IMR-90 (cell line): ENCODE measurements around the gene KRT79. TPM values are rescaled to one million over a fixed set of nuclear protein-coding genes. Genes with fewer than 3 reads are reported as not detected.

Source experiments
- ATAC-seq: fragments of 200-7000 bp; cut with Tn5 transposase; 2 replicates; pipeline ENCODE4 v1.9.1; 2020; ENCODE audit warnings: low read depth, mild to moderate bottlenecking, moderate library complexity
- BruUV-seq: library from RNA; stranded (reverse); fragments of 400-500 nt; replicated peaks from 2 replicates; lab custom pipeline; 2021; lab: Mats Ljungman, UMichigan
- CTCF ChIA-PET: fragments of 300-600 bp; formaldehyde crosslinking; extraction: SDS; loops from one replicate; lab custom pipeline; 2021; ENCODE audit warnings: antibody characterized with exemption; lab: Yijun Ruan, JAX
- POLR2A ChIA-PET: fragments of 300-600 bp; sonication (Branson Sonifier 250); formaldehyde crosslinking; loops from one replicate; lab custom pipeline; 2022; ENCODE audit warnings: antibody characterized with exemption; ENCODE audit not compliant: unreplicated experiment; lab: Charles Lee
- DNase-seq: peaks from one replicate; pipeline ENCODE4 v3.0.0; 2013
- H2AFZ ChIP-seq: replicated peaks from 2 replicates; pipeline ENCODE3; 2013; ENCODE audit warnings: low read length, mild to moderate bottlenecking; ENCODE audit not compliant: poor library complexity
- H2AK5ac ChIP-seq: 2 replicates; pipeline ENCODE4 v1.6.1; 2013; ENCODE audit warnings: low read depth, low read length, inconsistent platforms
- H2AK9ac ChIP-seq: replicated peaks from 2 replicates; pipeline ENCODE3; 2013; ENCODE audit warnings: mild to moderate bottlenecking, low read depth, low read length, moderate library complexity; ENCODE audit not compliant: poor library complexity
- H2BK120ac ChIP-seq: 2 replicates; pipeline ENCODE4 v1.6.1; 2013; ENCODE audit warnings: low read depth, low read length, inconsistent platforms
- H2BK15ac ChIP-seq: 3 replicates; pipeline ENCODE4 v1.6.1; 2013; ENCODE audit warnings: low read depth, low read length, inconsistent platforms
- H2BK20ac ChIP-seq: 2 replicates; pipeline ENCODE4 v1.6.1; 2013; ENCODE audit warnings: low read depth, mild to moderate bottlenecking, inconsistent platforms, low read length, moderate library complexity
- H2BK5ac ChIP-seq: 2 replicates; pipeline ENCODE4 v1.6.1; 2013; ENCODE audit warnings: mild to moderate bottlenecking, low read depth, low read length, inconsistent platforms; ENCODE audit not compliant: poor library complexity, severe bottlenecking
- H3K14ac ChIP-seq: replicated peaks from 2 replicates; pipeline ENCODE4 v1.6.1; 2013; ENCODE audit warnings: low read depth, low read length, inconsistent platforms
- H3K18ac ChIP-seq: 2 replicates; pipeline ENCODE4 v1.6.1; 2013; ENCODE audit warnings: low read depth, low read length, control low read depth
- H3K23ac ChIP-seq: 2 replicates; pipeline ENCODE4 v1.6.1; 2013; ENCODE audit warnings: low read depth, low read length, inconsistent platforms
- H3K27ac ChIP-seq: 2 replicates; pipeline ENCODE4 v1.5.1; 2013; ENCODE audit warnings: mild to moderate bottlenecking, control low read depth, low read length; ENCODE audit not compliant: insufficient read depth
- H3K27me3 ChIP-seq: 2 replicates; pipeline ENCODE4 v1.6.1; 2013; ENCODE audit warnings: low read length; ENCODE audit not compliant: control insufficient read depth, insufficient read depth
- H3K36me3 ChIP-seq: 2 replicates; pipeline ENCODE4 v1.6.1; 2013; ENCODE audit warnings: low read length, mixed read lengths; ENCODE audit not compliant: control insufficient read depth, insufficient read depth
- H3K4ac ChIP-seq: 2 replicates; pipeline ENCODE4 v1.6.1; 2013; ENCODE audit warnings: low read depth, low read length, inconsistent platforms
- H3K4me1 ChIP-seq: 2 replicates; pipeline ENCODE4 v1.6.1; 2013; ENCODE audit warnings: low read length, mixed read lengths; ENCODE audit not compliant: control insufficient read depth, insufficient read depth
- H3K4me2 ChIP-seq: 2 replicates; pipeline ENCODE4 v1.6.1; 2013; ENCODE audit warnings: low read depth, mild to moderate bottlenecking, control low read depth, low read length, moderate library complexity
- H3K4me3 ChIP-seq: 2 replicates; pipeline ENCODE4 v1.5.1; 2013; ENCODE audit warnings: low read depth, mild to moderate bottlenecking, control low read depth, low read length, moderate library complexity; ENCODE audit not compliant: insufficient read depth
- H3K56ac ChIP-seq: 2 replicates; pipeline ENCODE4 v1.6.1; 2013; ENCODE audit warnings: low read length, inconsistent platforms; ENCODE audit not compliant: insufficient read depth; ENCODE audit errors: extremely low read depth
- H3K79me1 ChIP-seq, 2 experiments: 2 replicates each; pipeline ENCODE4 v1.6.1; 2013; ENCODE audit warnings: low read length in 2 of 2, inconsistent platforms in 1 of 2, low read depth in 1 of 2
- H3K9ac ChIP-seq: 2 replicates; pipeline ENCODE4 v1.6.1; 2013; ENCODE audit warnings: low read depth, low read length, control low read depth
- H3K9me1 ChIP-seq: 2 replicates; pipeline ENCODE4 v1.6.1; 2013; ENCODE audit warnings: low read length, inconsistent platforms; ENCODE audit not compliant: insufficient read depth
- H3K9me3 ChIP-seq: 2 replicates; pipeline ENCODE4 v1.6.1; 2013; ENCODE audit warnings: low read length; ENCODE audit not compliant: control insufficient read depth, insufficient read depth
- H4K20me1 ChIP-seq: 2 replicates; pipeline ENCODE4 v1.6.1; 2013; ENCODE audit warnings: low read length, inconsistent platforms; ENCODE audit not compliant: insufficient read depth
- H4K5ac ChIP-seq: 2 replicates; pipeline ENCODE4 v1.6.1; 2013; ENCODE audit warnings: mild to moderate bottlenecking, low read depth, low read length, control low read depth
- H4K8ac ChIP-seq, 2 experiments: 2 replicates each; pipeline ENCODE4 v1.6.1; 2013; ENCODE audit warnings: low read depth in 2 of 2, low read length in 2 of 2, control low read depth in 1 of 2, inconsistent platforms in 1 of 2
- H4K91ac ChIP-seq: 2 replicates; pipeline ENCODE4 v1.6.1; 2013; ENCODE audit warnings: low read depth, low read length, inconsistent platforms; ENCODE audit not compliant: insufficient read depth
- CEBPB ChIP-seq: IDR thresholded peaks from 2 replicates; pipeline ENCODE4 v1.6.1; 2012; ENCODE audit warnings: low read depth, low read length, improper control_type of control experiment
- MAFK ChIP-seq: IDR thresholded peaks from 2 replicates; pipeline ENCODE4 v1.6.1; 2012; ENCODE audit warnings: low read depth, low read length, improper control_type of control experiment
- MAZ ChIP-seq: IDR thresholded peaks from 2 replicates; pipeline ENCODE4 v1.6.1; 2012; ENCODE audit warnings: low read depth, mild to moderate bottlenecking, low read length, improper control_type of control experiment, moderate library complexity, borderline replicate concordance
- WGBS, 2 experiments: methylation state at CpG; one replicate each; pipeline versions ENCODE4 v1.1.5 to v1.1.7; 2013; ENCODE audit warnings: missing lambda C conversion rate in 2 of 2; ENCODE audit not compliant: insufficient read length in 1 of 2; ENCODE audit errors: extremely low coverage in 2 of 2; 5-methylcytosine and 5-hydroxymethylcytosine counted together
- dilution Hi-C: fragments of 300-500 bp; cut with HindIII; formaldehyde crosslinking; loops from one replicate; pipeline ENCODE4 v1.14.3; 2018; ENCODE audit warnings: low sequenced_read_pairs; ENCODE audit not compliant: unreplicated experiment
- in situ Hi-C: fragments of 300-500 bp; cut with MboI; formaldehyde crosslinking; loops from 3 replicates; pipeline ENCODE4 v1.14.3; 2019; ENCODE audit warnings: low sequenced_read_pairs, inconsistent platforms, mixed read lengths
- intact Hi-C: fragments of 100-400 bp; cut with micrococcal nuclease; formaldehyde crosslinking; loops from 2 replicates; pipeline ENCODE4 v1.10.0; 2022
- polyA plus RNA-seq, 3 experiments: library from polyadenylated mRNA; depleted of rRNA; stranded (reverse); fragments of >200 nt; gene quantifications; 2 replicates each; pipeline ENCODE4 v1.2.3, GENCODE V29; 2012; ENCODE audit warnings: low replicate concordance in 1 of 3
- total RNA-seq: library from RNA; depleted of rRNA; stranded (reverse); fragments of >200 nt; gene quantifications from 2 replicates; pipeline ENCODE4 v1.2.3, GENCODE V29; 2012

KRT79 gene
- total and polyA plus RNA-seq, 2 of the 4 experiments (the other 2 are of a cell fraction), result under 0.01 to 0.24 TPM

DNA sequence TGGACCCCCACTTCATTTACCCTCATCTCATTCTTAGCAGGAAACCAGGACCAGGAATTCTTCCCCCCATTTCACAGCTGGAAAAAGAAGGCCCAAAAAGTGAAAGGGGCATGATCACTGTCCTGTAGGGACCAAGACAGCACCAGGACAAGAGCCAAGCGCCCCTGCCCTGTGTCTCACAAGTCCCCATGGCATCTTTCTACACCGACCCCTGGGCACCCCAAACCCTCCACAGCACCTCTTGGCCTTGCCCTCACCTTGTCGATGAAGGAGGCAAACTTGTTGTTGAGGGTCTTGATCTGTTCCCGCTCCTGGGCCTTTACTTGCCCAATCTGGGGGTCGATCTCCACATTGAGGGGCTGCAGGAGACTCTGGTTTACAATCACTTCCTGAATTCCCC, 57.7 kb downstream of the KRT79 start:
- no TSS peak for BruUV-seq
- DNase-seq, result no peak
- Histone ChIP-seq H3K4me2 (no peak overlapping the region), H3K56ac (no peak overlapping the region), H2BK15ac (no peak overlapping the region), H4K20me1 (no peaks in the 10 kb centered on the region), H3K4me3 (no peak overlapping the region), H3K27me3 (peaks cover 36% of the 10 kb centered on the region), H3K14ac (no peak overlapping the region), H2BK120ac (no peak overlapping the region), H3K4me1 (no peaks in the 10 kb centered on the region), H3K23ac (no peak overlapping the region), H4K8ac (no peak overlapping the region), H2BK5ac (no peak overlapping the region), H2AFZ (no peak overlapping the region), H4K91ac (no peak overlapping the region), H2AK5ac (no peak overlapping the region), H2AK9ac (no peak overlapping the region), H3K36me3 (no peaks in the 10 kb centered on the region), H2BK20ac (no peak overlapping the region), H3K9me1 (no peaks in the 10 kb centered on the region), H3K9me3 (no peaks in the 10 kb centered on the region), H3K18ac (no peak overlapping the region), H3K27ac (no peak overlapping the region), H3K9ac (no peak overlapping the region), H3K4ac (no peak overlapping the region), H3K79me1 (no peaks in the 10 kb centered on the region), H4K5ac (no peak overlapping the region)
- TF ChIP-seq CEBPB (no peak), MAZ (no peak), MAFK (no peak)
- intact Hi-C loops, result no loop called here
- no peak for ATAC-seq
- ChIA-PET CTCF (no interaction called here), POLR2A (no interaction called here)
- WGBS, 2 experiments, result no CpG with 5 or more reads among the region's 5 CpGs
- in situ Hi-C loops, result no loop called here
- dilution Hi-C loops, result no loop called here
